Ishikawa (cell line): ENCODE measurements around the gene PRRG3.

Experiments used
- CREB1 ChIP-seq: IDR thresholded peaks from 2 replicates; pipeline ENCODE4 v1.6.1; 2012; ENCODE audit warnings: low read depth
- EGR1 ChIP-seq: IDR thresholded peaks from 2 replicates; pipeline ENCODE4 v1.6.1; 2012
- EP300 ChIP-seq: IDR thresholded peaks from 2 replicates; pipeline ENCODE4 v1.6.1; 2012; ENCODE audit warnings: borderline replicate concordance
- NFIC ChIP-seq: IDR thresholded peaks from 2 replicates; pipeline ENCODE4 v1.6.1; 2012
- RAD21 ChIP-seq: IDR thresholded peaks from 2 replicates; pipeline ENCODE4 v1.6.1; 2012; ENCODE audit warnings: low read depth
- REST ChIP-seq: IDR thresholded peaks from 2 replicates; pipeline ENCODE4 v1.6.1; 2012; ENCODE audit warnings: low read depth, mild to moderate bottlenecking
- TAF1 ChIP-seq: IDR thresholded peaks from 2 replicates; pipeline ENCODE4 v1.6.1; 2012; ENCODE audit warnings: low read depth, mild to moderate bottlenecking
- TEAD4 ChIP-seq: IDR thresholded peaks from 2 replicates; pipeline ENCODE4 v1.6.1; 2012
- YY1 ChIP-seq: IDR thresholded peaks from 2 replicates; pipeline ENCODE4 v1.6.1; 2012; ENCODE audit warnings: low read depth

- no peak for TF ChIP-seq YY1
- TF ChIP-seq NFIC, result no peak
- TF ChIP-seq REST, result no peak
- no peak for TF ChIP-seq EGR1
- no peak for TF ChIP-seq TEAD4
- no peak for TF ChIP-seq EP300
- no peak for TF ChIP-seq TAF1
- no peak for TF ChIP-seq RAD21
- no peak for TF ChIP-seq CREB1
Measured at GRCh38 chrX:151745651-151746050, 50.4 kb downstream of the PRRG3 start.
